BJ (cell line): Measurements from ENCODE around the gene ENDOU. TPM values are rescaled to one million over a fixed set of nuclear protein-coding genes. Genes with fewer than 3 reads are reported as not detected.

Experiments
- CTCF ChIA-PET: fragments of 350-600 bp; formaldehyde crosslinking; extraction: SDS; loops from one replicate; lab custom pipeline; 2021; ENCODE audit warnings: antibody characterized with exemption, inconsistent platforms; lab: Yijun Ruan, JAX
- POLR2A ChIA-PET: fragments of 300-600 bp; sonication (Branson Sonifier 250); formaldehyde crosslinking; extraction: SDS; loops from one replicate; lab custom pipeline; 2021; ENCODE audit warnings: antibody characterized with exemption; lab: Charles Lee
- DNase-seq: peaks from one replicate; pipeline ENCODE4 v3.0.0-alpha.2; 2011; ENCODE audit warnings: low read depth
- H3K27me3 ChIP-seq: 2 replicates; pipeline ENCODE4 v1.6.0; 2011; ENCODE audit warnings: low read length; ENCODE audit not compliant: control insufficient read depth, insufficient read depth
- H3K36me3 ChIP-seq: 2 replicates; pipeline ENCODE4 v1.5.1; 2011; ENCODE audit warnings: low read length; ENCODE audit not compliant: control insufficient read depth, insufficient read depth
- H3K4me3 ChIP-seq: 2 replicates; pipeline ENCODE4 v1.5.1; 2011; ENCODE audit warnings: low read depth, mild to moderate bottlenecking, control low read depth, low read length
- CTCF ChIP-seq: IDR thresholded peaks from 2 replicates; pipeline ENCODE4 v1.5.1; 2011; ENCODE audit warnings: low read depth, mild to moderate bottlenecking, control low read depth, inconsistent platforms, low read length, moderate library complexity; ENCODE audit not compliant: insufficient read depth
- polyA plus RNA-seq: library from polyadenylated mRNA; depleted of rRNA; stranded (reverse); fragments of >200 nt; gene quantifications from 2 replicates; pipeline ENCODE4 v1.2.3, GENCODE V29; 2011

The ENDOU gene
- polyA plus RNA-seq, 1 experiment = not detected

GRCh38 chr12:47722941-47723631 lies 2.2 kb downstream of the ENDOU start:
- CTCF ChIA-PET = interaction anchor here (1.0 to 20.1 kb wide), 6 partner anchors 8 to 113 kb away, joined by 3 to 387 read pairs (median 8); partner anchors contain the start of gene SLC48A1
- no peak for TF ChIP-seq CTCF
- Histone ChIP-seq H3K4me3 (no peak overlapping the region), H3K27me3 (no peaks in the 10 kb centered on the region), H3K36me3 (no peaks in the 10 kb centered on the region; the same call in 1 of the 2 replicates)
- DNase-seq = no peak
- POLR2A ChIA-PET = no interaction called here

GRCh38 chr12:47722136-47722834 lies 3.0 kb downstream of the ENDOU start:
- no peaks in the 10 kb centered on the region for H3K27me3 ChIP-seq
- ChIA-PET POLR2A (no interaction called here), CTCF (interaction anchor here (1.4 to 20.1 kb wide), 4 partner anchors 20 to 116 kb away, joined by 3 to 387 read pairs (median 8); partner anchors contain the start of gene SLC48A1)
- H3K4me3 ChIP-seq = no peak overlapping the region
- TF ChIP-seq CTCF = no peak
- H3K36me3 ChIP-seq = no peaks in the 10 kb centered on the region; the same call in 1 of the 2 replicates
- no peak for DNase-seq

- Histone ChIP-seq H3K4me3 (no peak overlapping the region), H3K36me3 (no peaks in the 10 kb centered on the region; the same call in 1 of the 2 replicates), H3K27me3 (no peaks in the 10 kb centered on the region)
- DNase-seq = no peak
- ChIA-PET CTCF (interaction anchor here (0.6 to 20.1 kb wide), 4 partner anchors 21 to 117 kb away, joined by 3 to 387 read pairs (median 8); partner anchors contain the start of gene SLC48A1), POLR2A (no interaction called here)
- TF ChIP-seq CTCF = no peak
Measured at GRCh38 chr12:47721431-47721973, 3.8 kb downstream of the ENDOU start.

GRCh38 chr12:47718531-47718930 lies 6.8 kb downstream of the ENDOU start:
- Histone ChIP-seq H3K36me3 (no peaks in the 10 kb centered on the region; the same call in 1 of the 2 replicates), H3K4me3 (no peak overlapping the region), H3K27me3 (no peaks in the 10 kb centered on the region)
- ChIA-PET POLR2A (no interaction called here), CTCF (interaction anchor here (1.0 to 20.1 kb wide), 15 partner anchors 8 to 122 kb away, joined by 3 to 387 read pairs (median 6); partner anchors contain the start of genes ENDOU, RAPGEF3, RPAP3 and SLC48A1)
- TF ChIP-seq CTCF = no peak
- DNase-seq = no peak
